NCI-H2196 (cell line): ENCODE measurements around the gene PLXNC1.

Experiments used
- DNase-seq: peaks from one replicate; lab custom pipeline; 2025; ENCODE audit not compliant: unreplicated experiment; lab: John Stamatoyannopoulos, UW

Gene PLXNC1

GRCh38 chr12:94147991-94148738 lies at the start of gene PLXNC1:
PLXNC1 (plus strand) TSS chr12:94148577; CDS start chr12:94148972, 395 bp downstream.
- DNase-seq: peak; percentile 38

GRCh38 chr12:94099191-94099590 lies 49.2 kb upstream of the PLXNC1 start:
- DNase-seq: no peak

GRCh38 chr12:94099632-94100031 lies 48.7 kb upstream of the PLXNC1 start:
- DNase-seq: no peak

- no peak for DNase-seq
Observed at GRCh38 chr12:94100211-94100627, 48.2 kb upstream of the PLXNC1 start.

GRCh38 chr12:94100990-94101737 lies 47.2 kb upstream of the PLXNC1 start:
- DNase-seq: peak; percentile 63

- DNase-seq: peak; percentile 89
Observed at GRCh38 chr12:94101738-94102660, 46.4 kb upstream of the PLXNC1 start.

GRCh38 chr12:94103986-94104385 lies 44.4 kb upstream of the PLXNC1 start:
- no peak for DNase-seq

- DNase-seq: no peak
Observed at GRCh38 chr12:94107910-94108309, 40.5 kb upstream of the PLXNC1 start.

- no peak for DNase-seq
Observed at GRCh38 chr12:94109160-94109559, 39.2 kb upstream of the PLXNC1 start.

- DNase-seq: no peak
Observed at GRCh38 chr12:94110258-94110657, 38.1 kb upstream of the PLXNC1 start.

- no peak for DNase-seq
Observed at GRCh38 chr12:94111302-94111701, 37.1 kb upstream of the PLXNC1 start.

GRCh38 chr12:94112121-94112520 lies 36.3 kb upstream of the PLXNC1 start:
- DNase-seq: no peak

- DNase-seq: no peak
Observed at GRCh38 chr12:94114166-94114565, 34.2 kb upstream of the PLXNC1 start.

GRCh38 chr12:94116191-94116590 lies 32.2 kb upstream of the PLXNC1 start:
- no peak for DNase-seq

GRCh38 chr12:94121886-94122285 lies 26.5 kb upstream of the PLXNC1 start:
- DNase-seq: no peak

- DNase-seq: no peak
Observed at GRCh38 chr12:94122591-94122990, 25.8 kb upstream of the PLXNC1 start.

- DNase-seq: no peak
Observed at GRCh38 chr12:94123127-94123526, 25.2 kb upstream of the PLXNC1 start.

GRCh38 chr12:94126067-94126466 lies 22.3 kb upstream of the PLXNC1 start:
- no peak for DNase-seq

- no peak for DNase-seq
Observed at GRCh38 chr12:94127239-94128131, 20.9 kb upstream of the PLXNC1 start.

GRCh38 chr12:94128280-94128679 lies 20.1 kb upstream of the PLXNC1 start:
- no peak for DNase-seq
